T-helper 2 cell treated with Interferon-gamma antibody and Interleukin-4, amounts not matched to agents 5 μg/mL and 100 μg/mL, for 36 hours (primary cell): ENCODE measurements around the gene MFGE8.
A peak's percentile ranks its signal among the peaks of the same experiment; 100 is the strongest.

ENCODE experiments used
- DNase-seq: peaks from one replicate; pipeline ENCODE4 v3.0.0; 2021; ENCODE audit warnings: low spot score
- H3K27ac Mint-ChIP-seq: one replicate; pipeline ENCODE4 v1.8.0; 2021; ENCODE audit warnings: mild to moderate bottlenecking, mixed read lengths
- H3K27me3 Mint-ChIP-seq: one replicate; pipeline ENCODE4 v1.8.0; 2021; ENCODE audit warnings: low read depth, mixed read lengths
- H3K36me3 Mint-ChIP-seq: one replicate; pipeline ENCODE4 v1.8.0; 2021; ENCODE audit warnings: low read depth, mixed read lengths
- H3K4me1 Mint-ChIP-seq: one replicate; pipeline ENCODE4 v1.8.0; 2021; ENCODE audit warnings: low read depth, mixed read lengths
- H3K4me3 Mint-ChIP-seq: one replicate; pipeline ENCODE4 v1.8.0; 2022; ENCODE audit warnings: mild to moderate bottlenecking, moderate library complexity, mixed read lengths
- H3K9me3 Mint-ChIP-seq: one replicate; pipeline ENCODE4 v1.8.0; 2021; ENCODE audit warnings: mixed read lengths

Gene MFGE8

DNA sequence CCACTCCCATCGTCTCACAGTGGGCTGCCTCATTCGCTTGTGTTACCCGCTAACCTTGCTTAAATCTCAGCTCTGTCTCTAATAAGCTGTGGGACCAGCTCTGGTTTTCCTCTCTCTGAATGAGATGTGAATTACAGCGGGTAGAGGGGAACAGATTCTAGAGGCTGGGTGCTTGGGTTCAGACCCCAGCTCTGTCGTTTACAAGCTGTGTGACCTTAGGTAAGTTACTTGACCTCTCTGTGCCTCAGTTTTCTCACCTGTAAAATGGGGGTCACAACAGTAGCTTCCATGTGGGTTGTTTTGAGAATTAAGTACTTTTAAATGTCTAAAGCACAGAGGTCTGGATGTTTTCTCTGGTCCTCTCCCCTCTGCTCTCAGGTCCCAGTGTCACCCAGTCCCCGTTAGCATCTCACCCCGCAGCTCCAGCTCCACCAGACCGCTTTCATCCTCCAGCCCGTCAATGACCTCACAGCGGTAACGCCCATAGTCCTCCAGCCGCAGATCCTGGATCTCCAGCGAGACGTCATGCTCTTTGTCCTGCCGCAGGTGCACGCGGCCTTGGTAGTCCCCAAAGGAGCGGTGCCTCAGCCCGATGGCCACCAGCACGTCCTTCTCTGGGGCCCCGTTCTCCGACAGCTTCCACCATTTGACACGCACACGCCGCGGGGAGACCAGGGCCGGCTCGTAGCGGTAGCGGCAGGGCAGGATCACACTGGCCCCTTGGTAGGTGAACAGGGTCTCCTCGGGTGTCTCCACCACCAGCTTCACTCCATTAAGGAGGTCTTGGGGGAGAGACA lies 32.0 kb downstream of the MFGE8 start:
- Mint-ChIP-seq H3K4me3 (no peak overlapping the region), H3K27ac (no peak overlapping the region), H3K36me3 (peaks cover 24% of the 10 kb centered on the region), H3K9me3 (no peaks in the 10 kb centered on the region), H3K27me3 (no peaks in the 10 kb centered on the region), H3K4me1 (no peaks in the 10 kb centered on the region)
- no peak for DNase-seq

DNA sequence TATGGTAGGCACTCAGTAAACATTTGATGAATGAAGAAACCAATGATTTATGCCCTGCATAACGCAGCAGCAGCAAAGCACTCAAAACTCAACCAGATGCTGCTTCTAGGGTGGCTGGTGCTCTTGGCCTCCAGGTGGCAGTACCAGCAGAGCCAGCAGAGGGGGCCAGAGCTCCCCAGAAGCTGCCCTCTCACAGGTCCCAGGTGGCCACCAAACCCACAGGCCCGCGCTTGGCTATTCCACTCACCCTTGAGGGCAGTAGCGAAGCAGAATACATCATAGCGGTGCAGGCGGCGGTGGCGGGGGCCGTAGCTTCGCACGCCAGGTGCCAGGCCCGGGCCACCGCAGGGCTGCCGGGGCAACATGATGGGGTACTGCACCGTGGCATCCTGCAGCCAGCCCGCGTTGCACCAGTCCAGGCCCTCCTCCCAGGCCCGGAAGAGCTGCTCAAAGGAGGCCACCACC lies 34.4 kb downstream of the MFGE8 start:
- Mint-ChIP-seq H3K4me3 (no peak overlapping the region), H3K27me3 (no peaks in the 10 kb centered on the region), H3K36me3 (peaks cover 19% of the 10 kb centered on the region), H3K27ac (no peak overlapping the region), H3K4me1 (no peaks in the 10 kb centered on the region), H3K9me3 (no peaks in the 10 kb centered on the region)
- peak; percentile 10 for DNase-seq

DNA sequence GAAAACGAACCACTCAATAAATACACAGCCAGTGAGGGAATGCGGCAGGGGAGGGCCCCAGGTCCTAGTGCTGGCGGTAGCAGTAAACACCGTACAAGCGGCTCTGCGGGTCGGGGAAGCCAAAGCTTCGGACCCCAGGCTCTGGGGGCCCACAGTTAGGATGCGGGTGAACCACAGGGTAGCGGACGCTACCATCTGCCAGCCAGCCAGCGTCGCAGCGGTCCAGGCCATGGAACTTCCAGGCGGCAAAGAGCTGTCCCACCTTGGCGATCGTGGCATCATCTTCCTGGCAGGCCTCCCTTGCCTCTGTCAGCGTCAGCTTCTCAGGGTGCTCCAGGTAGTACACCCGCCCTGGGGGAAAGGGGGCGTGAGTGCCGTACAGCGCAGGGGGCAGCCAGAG lies 35.3 kb downstream of the MFGE8 start:
- no peak overlapping the region for H3K27ac Mint-ChIP-seq
- no peaks in the 10 kb centered on the region for H3K4me1 Mint-ChIP-seq
- no peaks in the 10 kb centered on the region for H3K27me3 Mint-ChIP-seq
- DNase-seq: no peak
- H3K4me3 Mint-ChIP-seq: no peak overlapping the region
- no peaks in the 10 kb centered on the region for H3K9me3 Mint-ChIP-seq
- peaks cover 13% of the 10 kb centered on the region for H3K36me3 Mint-ChIP-seq

DNA sequence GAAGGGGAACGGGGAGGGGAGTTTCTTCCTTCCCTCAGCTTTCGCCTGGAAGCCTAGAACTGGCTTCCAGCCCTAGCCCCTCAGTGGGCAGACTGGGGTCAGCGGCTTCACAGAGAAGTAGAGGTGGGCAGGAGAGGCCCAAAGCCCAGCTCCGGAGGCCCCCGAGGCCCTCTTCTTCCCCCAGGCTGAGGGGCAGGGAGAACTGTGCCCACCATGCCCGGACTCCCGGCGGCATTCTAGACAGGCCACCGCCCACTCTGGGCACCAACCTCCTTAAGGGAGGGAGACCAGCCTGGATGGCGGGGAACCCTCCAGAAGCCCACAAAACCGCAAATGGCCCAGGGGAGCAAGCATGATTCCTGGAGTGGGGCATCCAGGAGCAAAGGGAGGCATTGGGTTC lies 35.8 kb downstream of the MFGE8 start:
- no peak overlapping the region for H3K4me3 Mint-ChIP-seq
- H3K9me3 Mint-ChIP-seq: no peaks in the 10 kb centered on the region

DNA sequence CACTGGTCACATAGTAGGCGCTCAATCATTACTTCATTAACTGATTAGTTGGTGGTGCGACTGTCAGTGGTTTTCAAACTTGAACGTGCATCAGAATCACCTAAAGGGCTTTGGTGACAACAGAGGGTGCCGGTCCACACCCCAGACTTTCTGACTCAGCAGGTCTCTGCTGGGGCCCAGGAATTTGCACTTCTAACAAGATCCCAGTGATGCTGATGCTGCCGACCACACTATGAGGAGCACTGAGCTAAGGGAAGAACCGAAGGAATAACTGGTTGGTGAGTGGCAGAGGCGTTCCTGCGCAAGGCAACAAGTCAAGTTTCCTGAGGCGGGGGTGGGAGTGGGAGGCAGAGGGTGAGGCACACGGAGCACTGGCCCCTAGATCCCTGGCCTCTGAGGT lies 36.6 kb downstream of the MFGE8 start:
- H3K36me3 Mint-ChIP-seq: peaks cover 10% of the 10 kb centered on the region
- H3K9me3 Mint-ChIP-seq: no peaks in the 10 kb centered on the region
- no peak overlapping the region for H3K27ac Mint-ChIP-seq
- DNase-seq: no peak
- no peak overlapping the region for H3K4me3 Mint-ChIP-seq
- no peaks in the 10 kb centered on the region for H3K27me3 Mint-ChIP-seq
- H3K4me1 Mint-ChIP-seq: no peaks in the 10 kb centered on the region

More for the DNA sequence above, 35.8 kb downstream of the MFGE8 start:
- DNase-seq: no peak
- peaks cover 13% of the 10 kb centered on the region for H3K36me3 Mint-ChIP-seq
- no peaks in the 10 kb centered on the region for H3K27me3 Mint-ChIP-seq
- H3K4me1 Mint-ChIP-seq: no peaks in the 10 kb centered on the region
- no peak overlapping the region for H3K27ac Mint-ChIP-seq

DNA sequence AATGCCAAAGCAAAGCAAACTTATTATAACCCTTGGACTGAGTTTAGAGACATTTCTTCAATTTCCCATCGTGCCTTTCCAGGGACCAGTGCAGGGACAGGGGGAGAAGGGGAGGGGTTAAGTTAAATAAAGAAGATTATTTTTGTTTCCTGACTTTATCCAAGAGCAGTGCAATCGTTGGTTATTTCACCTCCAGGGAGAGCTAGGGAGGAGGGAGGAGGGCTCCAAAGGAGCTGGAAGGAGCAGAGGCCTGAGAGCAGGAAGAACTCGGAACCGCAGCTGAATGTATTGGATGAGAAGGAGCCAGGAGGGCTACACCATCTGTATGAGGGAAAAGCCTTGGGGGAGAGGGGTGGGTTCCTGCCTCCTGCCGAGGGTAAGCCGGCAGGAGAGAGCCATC lies 38.5 kb downstream of the MFGE8 start:
- Mint-ChIP-seq H3K27ac (no peak overlapping the region), H3K27me3 (no peaks in the 10 kb centered on the region), H3K36me3 (peaks cover 10% of the 10 kb centered on the region), H3K4me1 (no peaks in the 10 kb centered on the region), H3K9me3 (no peaks in the 10 kb centered on the region), H3K4me3 (no peak overlapping the region)
- no peak for DNase-seq

DNA sequence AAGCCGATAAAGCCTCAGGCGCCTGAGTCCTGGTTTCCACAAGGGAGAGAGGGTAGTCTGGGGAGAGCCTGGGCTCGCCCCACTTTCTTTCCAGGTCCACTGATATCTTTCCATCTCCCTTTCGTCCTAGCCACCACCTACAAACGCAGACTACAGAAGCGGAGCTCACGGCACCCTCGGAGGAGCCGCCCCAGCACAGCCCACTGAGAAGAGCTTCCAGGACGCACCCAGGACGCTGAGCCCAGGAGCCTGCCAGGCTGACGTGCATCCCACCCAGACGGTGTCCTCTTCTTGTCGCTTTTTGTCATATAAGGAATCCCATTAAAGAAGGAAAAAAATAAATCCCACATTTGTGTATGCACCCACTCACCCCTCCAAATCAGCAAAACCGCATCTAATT lies 38.9 kb downstream of the MFGE8 start:
- H3K4me1 Mint-ChIP-seq: no peaks in the 10 kb centered on the region
- H3K4me3 Mint-ChIP-seq: no peak overlapping the region
- no peak overlapping the region for H3K27ac Mint-ChIP-seq
- H3K9me3 Mint-ChIP-seq: no peaks in the 10 kb centered on the region
- H3K36me3 Mint-ChIP-seq: peaks cover 10% of the 10 kb centered on the region
- H3K27me3 Mint-ChIP-seq: no peaks in the 10 kb centered on the region
- DNase-seq: no peak

DNA sequence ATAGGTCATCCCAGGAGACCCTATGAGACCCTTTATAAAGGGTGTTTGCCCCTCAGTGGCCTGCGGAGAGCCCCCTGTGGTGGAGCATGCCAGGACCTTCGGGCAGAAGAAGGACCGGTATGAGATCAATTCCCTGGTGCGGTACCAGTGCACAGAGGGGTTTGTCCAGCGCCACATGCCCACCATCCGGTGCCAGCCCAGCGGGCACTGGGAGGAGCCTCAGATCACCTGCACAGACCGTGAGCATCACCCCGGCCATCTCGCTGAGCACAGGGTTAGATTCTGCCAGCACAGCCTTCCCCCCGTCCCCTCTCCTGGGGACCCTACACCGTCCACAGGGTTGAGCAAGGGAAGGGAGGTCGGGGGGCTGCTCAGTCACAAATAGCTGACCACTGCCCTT lies 39.4 kb downstream of the MFGE8 start:
- Mint-ChIP-seq H3K4me1 (no peaks in the 10 kb centered on the region), H3K27me3 (no peaks in the 10 kb centered on the region), H3K4me3 (no peak overlapping the region), H3K36me3 (peaks cover 10% of the 10 kb centered on the region), H3K27ac (no peak overlapping the region), H3K9me3 (no peaks in the 10 kb centered on the region)
- no peak for DNase-seq

DNA sequence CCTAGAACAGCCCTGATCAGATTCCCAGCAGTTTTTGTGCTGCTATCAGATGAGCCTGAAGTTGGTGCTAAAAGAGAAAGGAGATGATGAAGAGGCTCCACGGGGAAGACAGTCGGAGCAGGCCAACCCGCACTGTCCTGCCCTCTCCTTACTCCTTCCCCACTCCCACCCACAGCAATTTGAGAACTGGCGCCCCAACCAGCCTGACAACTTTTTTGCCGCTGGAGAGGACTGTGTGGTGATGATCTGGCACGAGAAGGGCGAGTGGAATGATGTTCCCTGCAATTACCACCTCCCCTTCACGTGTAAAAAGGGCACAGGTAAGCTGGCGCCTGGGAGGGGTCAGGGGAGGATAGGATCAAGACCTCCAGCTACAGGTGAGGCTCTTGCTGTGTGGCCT lies 40.5 kb downstream of the MFGE8 start:
- no peaks in the 10 kb centered on the region for H3K4me1 Mint-ChIP-seq
- H3K27ac Mint-ChIP-seq: no peak overlapping the region
- no peak for DNase-seq
- H3K36me3 Mint-ChIP-seq: peaks cover 10% of the 10 kb centered on the region
- H3K9me3 Mint-ChIP-seq: no peaks in the 10 kb centered on the region
- H3K27me3 Mint-ChIP-seq: no peaks in the 10 kb centered on the region
- H3K4me3 Mint-ChIP-seq: no peak overlapping the region

DNA sequence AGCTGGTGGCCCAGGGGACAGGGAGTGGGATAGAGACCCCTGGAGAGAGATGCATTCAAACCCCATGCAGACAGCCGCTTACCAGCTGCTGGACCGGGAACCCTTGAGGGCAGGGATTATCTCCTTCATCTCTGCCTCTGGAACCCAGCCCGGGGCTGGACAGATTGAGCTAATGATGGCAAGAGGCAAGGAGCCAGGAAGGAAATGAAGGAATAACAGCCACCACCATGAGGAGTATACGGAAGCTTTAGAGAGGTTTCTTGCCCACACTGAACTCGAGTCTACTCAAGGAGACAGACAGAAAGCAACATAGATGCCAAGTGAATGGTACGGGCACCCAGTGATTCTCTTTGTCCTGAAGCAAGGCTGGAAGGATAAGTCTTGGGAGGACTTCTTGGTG lies 41.1 kb downstream of the MFGE8 start:
- Mint-ChIP-seq H3K4me3 (no peak overlapping the region), H3K9me3 (no peaks in the 10 kb centered on the region), H3K36me3 (peaks cover 10% of the 10 kb centered on the region), H3K27ac (no peak overlapping the region), H3K27me3 (no peaks in the 10 kb centered on the region), H3K4me1 (no peaks in the 10 kb centered on the region)
- no peak for DNase-seq

DNA sequence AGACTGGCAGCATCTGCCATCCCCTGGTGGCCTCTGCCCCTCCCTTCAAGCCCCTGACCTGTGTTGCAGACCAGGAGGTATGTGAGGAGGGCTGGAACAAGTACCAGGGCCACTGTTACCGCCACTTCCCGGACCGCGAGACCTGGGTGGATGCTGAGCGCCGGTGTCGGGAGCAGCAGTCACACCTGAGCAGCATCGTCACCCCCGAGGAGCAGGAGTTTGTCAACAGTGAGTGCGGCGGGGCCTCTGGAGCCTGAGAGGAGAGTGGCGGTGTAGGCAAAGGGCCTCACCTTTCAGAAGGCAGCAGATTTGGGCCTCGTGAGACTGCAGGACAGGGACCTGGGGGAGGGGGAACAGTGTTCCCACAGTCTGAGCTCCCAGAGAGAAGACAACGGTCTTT lies 41.9 kb downstream of the MFGE8 start:
- Mint-ChIP-seq H3K9me3 (no peaks in the 10 kb centered on the region), H3K27me3 (no peaks in the 10 kb centered on the region), H3K4me1 (no peaks in the 10 kb centered on the region), H3K4me3 (no peak overlapping the region), H3K27ac (no peak overlapping the region), H3K36me3 (peaks cover 7% of the 10 kb centered on the region)
- DNase-seq: no peak

DNA sequence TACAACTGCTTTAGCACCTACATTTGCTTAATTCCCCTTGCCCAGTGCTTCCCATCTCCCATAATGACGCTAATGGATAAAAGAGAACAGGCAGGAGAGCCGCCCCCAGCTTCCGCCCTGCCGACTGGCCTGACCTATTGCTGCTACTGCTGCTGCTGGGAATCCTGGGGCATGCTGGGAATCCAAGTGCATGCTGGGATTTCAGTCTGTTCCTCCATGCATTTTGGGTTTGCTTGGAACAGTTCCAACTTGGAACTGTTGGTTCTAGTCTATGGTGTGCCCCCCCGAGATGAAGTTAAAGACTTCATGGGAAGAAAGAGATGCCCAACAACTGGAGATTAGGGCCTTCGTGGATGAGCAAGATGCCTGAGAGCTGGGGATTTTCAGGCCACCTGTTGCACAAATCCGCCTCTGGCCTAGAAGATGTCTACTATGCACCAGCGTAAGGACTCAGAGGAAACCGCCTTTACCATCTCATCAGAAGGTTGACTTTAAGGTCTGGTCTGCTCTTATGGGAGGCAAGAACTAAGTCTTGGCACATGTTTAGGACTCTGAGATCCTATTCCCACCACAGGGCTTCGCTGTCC lies 46.8 kb downstream of the MFGE8 start:
- H3K27ac Mint-ChIP-seq: no peak overlapping the region
- H3K4me1 Mint-ChIP-seq: no peaks in the 10 kb centered on the region
- no peaks in the 10 kb centered on the region for H3K9me3 Mint-ChIP-seq
- DNase-seq: no peak
- H3K4me3 Mint-ChIP-seq: no peak overlapping the region
- no peaks in the 10 kb centered on the region for H3K36me3 Mint-ChIP-seq
- H3K27me3 Mint-ChIP-seq: no peaks in the 10 kb centered on the region

DNA sequence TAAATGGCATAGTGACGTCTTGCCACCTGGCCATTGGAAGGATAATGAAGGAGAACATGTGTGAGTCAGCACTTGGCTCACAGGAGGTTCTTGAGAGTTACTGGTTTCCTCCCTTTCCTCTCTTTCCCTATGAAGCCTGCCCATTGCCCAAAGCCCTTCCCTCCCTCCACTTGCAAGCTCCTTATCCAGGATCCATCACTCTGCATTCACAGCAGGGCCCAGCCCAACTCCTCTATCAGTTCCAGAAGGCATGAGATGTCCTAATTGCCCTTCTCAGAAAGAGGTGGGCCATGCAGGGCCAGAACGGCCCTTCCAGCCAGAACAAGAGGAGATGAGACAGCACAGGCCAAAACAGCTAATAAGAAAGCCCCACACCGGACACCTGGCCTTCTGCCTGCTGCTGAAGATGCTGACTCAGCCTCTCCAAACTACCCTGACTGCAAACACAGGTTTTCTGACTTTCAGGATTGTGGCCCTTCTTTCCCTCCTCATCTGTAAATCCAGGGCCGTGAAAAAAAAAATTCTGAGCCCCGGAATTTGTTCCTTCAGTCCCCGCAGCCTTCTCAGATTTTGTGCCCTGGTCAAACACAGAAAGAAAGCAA lies 47.6 kb downstream of the MFGE8 start:
- Mint-ChIP-seq H3K4me3 (no peak overlapping the region), H3K27ac (no peak overlapping the region)
- DNase-seq: no peak

DNA sequence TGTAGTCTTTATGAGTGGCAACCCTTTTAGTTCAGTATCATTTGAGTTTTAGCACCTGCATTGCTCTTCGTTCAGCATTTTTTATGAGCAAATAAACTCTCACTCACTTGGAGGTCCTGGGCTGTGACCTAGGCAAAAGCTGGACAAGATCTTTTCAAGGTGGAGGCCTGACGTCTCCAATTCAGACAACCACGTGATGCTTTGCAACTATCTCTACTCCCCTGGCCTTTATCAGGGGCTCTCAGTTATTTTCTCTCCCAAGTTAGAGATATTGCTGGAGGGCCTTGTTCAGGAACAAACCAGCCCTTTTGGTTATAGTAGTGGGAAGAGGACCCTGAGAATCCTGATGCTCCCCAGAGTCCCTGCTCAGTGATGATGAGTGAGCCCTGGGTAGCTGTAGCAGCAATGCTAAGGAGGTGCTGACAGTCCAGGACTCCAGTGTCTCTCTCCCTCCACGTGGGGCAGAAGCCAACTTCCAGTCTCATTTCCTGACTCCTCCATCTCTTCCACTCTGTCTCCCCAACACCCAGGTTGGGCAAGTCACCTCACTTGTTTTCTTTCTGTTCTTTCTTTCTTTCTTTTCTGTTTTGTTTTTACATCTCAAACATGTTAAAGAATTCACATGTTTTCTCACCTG lies 48.2 kb downstream of the MFGE8 start:
- Mint-ChIP-seq H3K4me1 (no peaks in the 10 kb centered on the region), H3K27me3 (no peaks in the 10 kb centered on the region), H3K9me3 (no peaks in the 10 kb centered on the region), H3K36me3 (no peaks in the 10 kb centered on the region), H3K4me3 (no peak overlapping the region), H3K27ac (no peak overlapping the region)
- no peak for DNase-seq

More for the DNA sequence above, 47.6 kb downstream of the MFGE8 start:
- H3K4me1 Mint-ChIP-seq: no peaks in the 10 kb centered on the region
- no peaks in the 10 kb centered on the region for H3K27me3 Mint-ChIP-seq
- no peaks in the 10 kb centered on the region for H3K36me3 Mint-ChIP-seq
- H3K9me3 Mint-ChIP-seq: no peaks in the 10 kb centered on the region
